ENCODE data around the gene SLC1A5.
"Not testable (repeated sequence)": the region's sequence is repeated elsewhere in the genome, so short reads cannot be mapped to it uniquely, and the experiment has no call there.

Gene SLC1A5

GRCh38 chr19:46788262-46788967, at the start of gene SLC1A5:
Gene SLC1A5 (minus strand): TSS chr19:46788594. CDS start chr19:46787965, 629 bp downstream.
- peak; percentile 98 to 99 for DNase-seq

- no peak for DNase-seq
Observed at GRCh38 chr19:46838160-46838559, 49.8 kb upstream of the SLC1A5 start.

- no peak for DNase-seq
Observed at GRCh38 chr19:46834984-46835383, 46.6 kb upstream of the SLC1A5 start.

- no peak for DNase-seq
Observed at GRCh38 chr19:46834121-46834520, 45.7 kb upstream of the SLC1A5 start.

- DNase-seq, result no peak
Observed at GRCh38 chr19:46830864-46831263, 42.5 kb upstream of the SLC1A5 start.

GRCh38 chr19:46828484-46828883, 40.1 kb upstream of the SLC1A5 start:
- DNase-seq, result no peak

- no peak for DNase-seq
Observed at GRCh38 chr19:46825731-46826055, 37.3 kb upstream of the SLC1A5 start.

- peak; percentile 38 to 41 for DNase-seq
Observed at GRCh38 chr19:46824890-46825730, 36.7 kb upstream of the SLC1A5 start.

- DNase-seq, result no peak
Observed at GRCh38 chr19:46823049-46823448, 34.7 kb upstream of the SLC1A5 start.

- not testable (repeated sequence) for DNase-seq
Observed at GRCh38 chr19:46822410-46822787, 34.0 kb upstream of the SLC1A5 start.

GRCh38 chr19:46821512-46822409, 33.4 kb upstream of the SLC1A5 start:
- peak; percentile 66 to 69 for DNase-seq

- DNase-seq, result peak in 1 of 2 donors; percentile 8
Observed at GRCh38 chr19:46818812-46819211, 30.4 kb upstream of the SLC1A5 start.

- DNase-seq, result no peak
Observed at GRCh38 chr19:46815833-46816627, 27.6 kb upstream of the SLC1A5 start.

GRCh38 chr19:46813839-46814358, 25.5 kb upstream of the SLC1A5 start:
- no peak for DNase-seq

GRCh38 chr19:46812977-46813838, 24.8 kb upstream of the SLC1A5 start:
- DNase-seq, result no peak

GRCh38 chr19:46809534-46810272, 21.3 kb upstream of the SLC1A5 start:
- no peak for DNase-seq

- DNase-seq, result no peak
Observed at GRCh38 chr19:46806656-46807055, 18.3 kb upstream of the SLC1A5 start.

GRCh38 chr19:46804432-46804831, 16.0 kb upstream of the SLC1A5 start:
- not testable (repeated sequence) for DNase-seq

GRCh38 chr19:46803555-46803954, 15.2 kb upstream of the SLC1A5 start:
- DNase-seq, result no peak

- DNase-seq, result no peak
Observed at GRCh38 chr19:46802152-46802551, 13.8 kb upstream of the SLC1A5 start.
